Smooth muscle cell (in vitro differentiated cells): ENCODE data around the gene EPO. TPM values are rescaled to one million over a fixed set of nuclear protein-coding genes. Genes with fewer than 3 reads are reported as not detected.

Experiments used
- DNase-seq: peaks from one replicate; lab custom pipeline; 2025; ENCODE audit not compliant: unreplicated experiment; lab: John Stamatoyannopoulos, UW
- H2AFZ ChIP-seq: fragments of 200-600 bp; sonication (generic); 2 replicates; pipeline ENCODE4 v1.6.0; 2016; ENCODE audit warnings: antibody characterized with exemption, low read depth, mild to moderate bottlenecking
- H3F3A ChIP-seq: fragments of 200-600 bp; sonication (generic); 2 replicates; pipeline ENCODE4 v1.6.0; 2017; ENCODE audit warnings: antibody characterized with exemption, low read depth
- H3K27ac ChIP-seq: fragments of 200-600 bp; sonication (generic); 2 replicates; pipeline ENCODE4 v1.5.1; 2016; ENCODE audit warnings: low read depth, mild to moderate bottlenecking
- H3K27me3 ChIP-seq: fragments of 200-600 bp; sonication (generic); 2 replicates; pipeline ENCODE4 v1.6.1; 2016; ENCODE audit warnings: low read depth, mild to moderate bottlenecking
- H3K36me3 ChIP-seq: fragments of 200-600 bp; sonication (generic); 2 replicates; pipeline ENCODE4 v1.5.1; 2016; ENCODE audit warnings: low read depth
- H3K4me1 ChIP-seq: fragments of 200-600 bp; sonication (generic); 2 replicates; pipeline ENCODE4 v1.5.1; 2016; ENCODE audit warnings: low read depth
- H3K4me2 ChIP-seq: fragments of 200-600 bp; sonication (generic); 2 replicates; pipeline ENCODE4 v1.6.0; 2016; ENCODE audit warnings: mild to moderate bottlenecking
- H3K4me3 ChIP-seq: fragments of 200-600 bp; sonication (generic); 2 replicates; pipeline ENCODE4 v1.5.1; 2016; ENCODE audit warnings: mild to moderate bottlenecking
- H3K79me2 ChIP-seq: fragments of 200-600 bp; sonication (generic); 2 replicates; pipeline ENCODE4 v1.6.0; 2016; ENCODE audit warnings: low read depth, mild to moderate bottlenecking
- H3K9ac ChIP-seq: fragments of 200-600 bp; sonication (generic); 2 replicates; pipeline ENCODE4 v1.6.0; 2016; ENCODE audit warnings: low read depth
- H3K9me3 ChIP-seq: fragments of 200-600 bp; sonication (generic); replicated peaks from 2 replicates; pipeline ENCODE4 v1.5.1; 2016; ENCODE audit warnings: low read depth
- H4K20me1 ChIP-seq: fragments of 200-600 bp; sonication (generic); 2 replicates; pipeline ENCODE4 v1.6.0; 2016; ENCODE audit warnings: low read depth
- WGBS: methylation state at CpG from one replicate; pipeline ENCODE4 v1.1.7; 2016; ENCODE audit warnings: low lambda C conversion rate; 5-methylcytosine and 5-hydroxymethylcytosine counted together
- polyA plus RNA-seq: library from polyadenylated mRNA; unstranded; fragments of >200 nt; fragmentation: Nextera tagmentation; extraction: Ambion mirVana; gene quantifications from 2 replicates; pipeline ENCODE4 v1.2.1, GENCODE V29; 2016
- total RNA-seq: library from RNA; depleted of rRNA; stranded (reverse); fragments of >200 nt; gene quantifications from 2 replicates; pipeline ENCODE4 v1.2.3, GENCODE V29; 2014
- TF ChIP-seq, protein P1 (sequence below): fragments of 200-600 bp; sonication (generic); IDR thresholded peaks from 2 replicates; pipeline ENCODE4 v1.5.1; 2017; ENCODE audit warnings: borderline replicate concordance, mild to moderate bottlenecking, antibody characterized with exemption; ENCODE audit not compliant: insufficient read depth, poor library complexity, severe bottlenecking

Gene EPO
- total and polyA plus RNA-seq, 2 experiments from 2014 or later: not detected

DNA sequence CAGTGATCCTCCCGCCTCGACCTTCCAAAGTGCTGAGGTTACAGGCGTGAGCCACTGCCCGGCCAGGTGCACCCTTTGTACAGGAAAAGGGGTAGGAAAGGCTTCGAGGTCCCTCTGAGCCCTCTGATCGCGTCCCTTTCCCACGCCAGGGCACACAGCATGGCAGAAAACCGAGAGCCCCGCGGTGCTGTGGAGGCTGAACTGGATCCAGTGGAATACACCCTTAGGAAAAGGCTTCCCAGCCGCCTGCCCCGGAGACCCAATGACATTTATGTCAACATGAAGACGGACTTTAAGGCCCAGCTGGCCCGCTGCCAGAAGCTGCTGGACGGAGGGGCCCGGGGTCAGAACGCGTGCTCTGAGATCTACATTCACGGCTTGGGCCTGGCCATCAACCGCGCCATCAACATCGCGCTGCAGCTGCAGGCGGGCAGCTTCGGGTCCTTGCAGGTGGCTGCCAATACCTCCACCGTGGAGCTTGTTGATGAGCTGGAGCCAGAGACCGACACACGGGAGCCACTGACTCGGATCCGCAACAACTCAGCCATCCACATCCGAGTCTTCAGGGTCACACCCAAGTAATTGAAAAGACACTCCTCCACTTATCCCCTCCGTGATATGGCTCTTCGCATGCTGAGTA is 13.5 kb upstream of the EPO start:
- H3K4me3 ChIP-seq: peak overlapping the region; percentile 89
- H3K27me3 ChIP-seq: no peaks in the 10 kb centered on the region
- H3K79me2 ChIP-seq: peaks cover 14% of the 10 kb centered on the region
- H4K20me1 ChIP-seq: no peaks in the 10 kb centered on the region
- H3K27ac ChIP-seq: peak overlapping the region; percentile 32
- peak overlapping the region; percentile 89 for H3K4me2 ChIP-seq
- TF ChIP-seq, protein P1, sequence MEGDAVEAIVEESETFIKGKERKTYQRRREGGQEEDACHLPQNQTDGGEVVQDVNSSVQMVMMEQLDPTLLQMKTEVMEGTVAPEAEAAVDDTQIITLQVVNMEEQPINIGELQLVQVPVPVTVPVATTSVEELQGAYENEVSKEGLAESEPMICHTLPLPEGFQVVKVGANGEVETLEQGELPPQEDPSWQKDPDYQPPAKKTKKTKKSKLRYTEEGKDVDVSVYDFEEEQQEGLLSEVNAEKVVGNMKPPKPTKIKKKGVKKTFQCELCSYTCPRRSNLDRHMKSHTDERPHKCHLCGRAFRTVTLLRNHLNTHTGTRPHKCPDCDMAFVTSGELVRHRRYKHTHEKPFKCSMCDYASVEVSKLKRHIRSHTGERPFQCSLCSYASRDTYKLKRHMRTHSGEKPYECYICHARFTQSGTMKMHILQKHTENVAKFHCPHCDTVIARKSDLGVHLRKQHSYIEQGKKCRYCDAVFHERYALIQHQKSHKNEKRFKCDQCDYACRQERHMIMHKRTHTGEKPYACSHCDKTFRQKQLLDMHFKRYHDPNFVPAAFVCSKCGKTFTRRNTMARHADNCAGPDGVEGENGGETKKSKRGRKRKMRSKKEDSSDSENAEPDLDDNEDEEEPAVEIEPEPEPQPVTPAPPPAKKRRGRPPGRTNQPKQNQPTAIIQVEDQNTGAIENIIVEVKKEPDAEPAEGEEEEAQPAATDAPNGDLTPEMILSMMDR: no peak
- peaks cover 7% of the 10 kb centered on the region for H3K4me1 ChIP-seq
- H3K9ac ChIP-seq: peak overlapping the region; percentile 84
- no peaks in the 10 kb centered on the region for H3F3A ChIP-seq
- WGBS: 36% methylated on average over 34 of the region's 34 CpGs
- no peaks in the 10 kb centered on the region for H3K36me3 ChIP-seq
- H3K9me3 ChIP-seq: no peaks in the 10 kb centered on the region
- peak overlapping the region; percentile 92 for H2AFZ ChIP-seq
- DNase-seq: no peak

DNA sequence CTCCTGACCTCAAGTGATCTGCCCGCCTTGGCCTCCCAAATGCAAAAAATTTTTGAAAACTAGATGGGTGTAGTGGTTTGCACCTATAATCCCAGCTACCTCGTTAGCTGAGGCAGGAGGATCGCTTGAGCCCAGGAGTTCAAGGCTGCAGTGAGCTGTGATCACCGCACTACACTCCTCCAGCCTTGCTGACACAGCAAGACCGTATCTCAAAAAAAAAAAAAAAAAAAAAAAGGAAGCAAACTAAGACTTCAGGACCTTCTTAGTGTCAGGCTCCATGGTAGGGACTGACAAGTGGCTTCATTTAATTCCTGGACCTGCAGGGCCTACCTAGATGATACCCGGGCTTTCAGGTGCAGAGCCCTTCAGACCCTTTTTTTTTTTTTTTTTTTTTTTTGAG is 11.9 kb upstream of the EPO start:
- no peak overlapping the region for H3K9ac ChIP-seq
- H3K4me3 ChIP-seq: no peak overlapping the region
- H4K20me1 ChIP-seq: no peaks in the 10 kb centered on the region
- H3K27me3 ChIP-seq: no peaks in the 10 kb centered on the region
- no peak overlapping the region for H3K4me2 ChIP-seq
- no peaks in the 10 kb centered on the region for H3K36me3 ChIP-seq
- no peak for DNase-seq
- H3K79me2 ChIP-seq: peaks cover 14% of the 10 kb centered on the region
- WGBS: 91% methylated on average over 5 of the region's 6 CpGs
- TF ChIP-seq, protein P1: no peak
- peaks cover 7% of the 10 kb centered on the region for H3K4me1 ChIP-seq
- no peak overlapping the region for H2AFZ ChIP-seq
- no peak overlapping the region for H3K27ac ChIP-seq
- H3F3A ChIP-seq: no peaks in the 10 kb centered on the region
- H3K9me3 ChIP-seq: no peaks in the 10 kb centered on the region

- H3K27me3 ChIP-seq: no peaks in the 10 kb centered on the region
- no peak overlapping the region for H3K4me3 ChIP-seq
- 99% methylated on average over 4 of the region's 4 CpGs for WGBS
- no peak overlapping the region for H3K4me2 ChIP-seq
- H3K4me1 ChIP-seq: peaks cover 7% of the 10 kb centered on the region
- no peaks in the 10 kb centered on the region for H3K9me3 ChIP-seq
- H3K79me2 ChIP-seq: peaks cover 14% of the 10 kb centered on the region
- H3F3A ChIP-seq: no peaks in the 10 kb centered on the region
- no peak overlapping the region for H3K9ac ChIP-seq
- no peaks in the 10 kb centered on the region for H3K36me3 ChIP-seq
- TF ChIP-seq, protein P1: no peak
- H4K20me1 ChIP-seq: no peaks in the 10 kb centered on the region
- H2AFZ ChIP-seq: no peak overlapping the region
- H3K27ac ChIP-seq: no peak overlapping the region
- no peak for DNase-seq
Measured at GRCh38 chr7:100710452-100710851, 9.8 kb upstream of the EPO start.

- H3K4me3 ChIP-seq: no peak overlapping the region
- no peak overlapping the region for H3K27ac ChIP-seq
- H4K20me1 ChIP-seq: no peaks in the 10 kb centered on the region
- H2AFZ ChIP-seq: no peak overlapping the region
- WGBS: 98% methylated on average over 11 of the region's 11 CpGs
- no peak overlapping the region for H3K9ac ChIP-seq
- no peaks in the 10 kb centered on the region for H3F3A ChIP-seq
- H3K79me2 ChIP-seq: peaks cover 10% of the 10 kb centered on the region
- no peaks in the 10 kb centered on the region for H3K9me3 ChIP-seq
- H3K4me1 ChIP-seq: peaks cover 7% of the 10 kb centered on the region
- H3K36me3 ChIP-seq: no peaks in the 10 kb centered on the region
- DNase-seq: no peak
- no peak overlapping the region for H3K4me2 ChIP-seq
- TF ChIP-seq, protein P1: no peak
- H3K27me3 ChIP-seq: no peaks in the 10 kb centered on the region
Measured at GRCh38 chr7:100711369-100711768, 8.9 kb upstream of the EPO start.
